Stimulated activated CD8-positive, alpha-beta memory T cell treated with anti-CD3 and anti-CD28 coated beads, Interleukin-4, amount 100 ng/mL, for 1 hour (primary cell): ENCODE results near the gene STX18.
"Not testable (repeated sequence)": the region's sequence is repeated elsewhere in the genome, so short reads cannot be mapped to it uniquely, and the experiment has no call there.

Experiments
- DNase-seq, 2 donors: peaks; one replicate each; pipeline ENCODE4 v3.0.0-alpha.2; 2020; ENCODE audit warnings: low read depth in 2 of 2, low spot score in 1 of 2

STX18 gene

GRCh38 chr4:4555916-4556315 is 14.1 kb upstream of the STX18 start:
- DNase-seq = no peak

DNA sequence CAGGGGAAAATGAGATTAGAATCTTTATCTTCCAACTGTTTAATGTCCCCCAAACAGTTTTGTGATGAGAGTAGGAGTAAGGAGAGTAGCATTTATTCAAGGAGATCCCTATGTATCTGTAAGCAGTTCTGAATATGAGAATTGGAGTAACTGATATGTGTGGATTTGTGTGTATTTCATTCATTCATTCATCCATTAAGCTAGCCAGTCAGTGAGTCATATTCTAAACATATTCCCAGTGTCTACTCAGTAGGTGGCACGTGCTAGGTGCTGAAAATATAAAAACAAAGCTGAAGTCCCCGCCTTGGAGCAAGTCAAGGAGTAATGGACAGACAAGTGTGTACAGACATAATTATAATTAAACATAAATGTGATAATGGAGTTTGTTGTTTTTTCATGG is 12.4 kb upstream of the STX18 start:
- no peak for DNase-seq

- DNase-seq = not testable (repeated sequence)
Observed at GRCh38 chr4:4552042-4552441, 10.2 kb upstream of the STX18 start.

- DNase-seq = not testable (repeated sequence)
Observed at GRCh38 chr4:4550161-4550560, 8.3 kb upstream of the STX18 start.

- DNase-seq = no peak
Observed at GRCh38 chr4:4549534-4549933, 7.7 kb upstream of the STX18 start.

DNA sequence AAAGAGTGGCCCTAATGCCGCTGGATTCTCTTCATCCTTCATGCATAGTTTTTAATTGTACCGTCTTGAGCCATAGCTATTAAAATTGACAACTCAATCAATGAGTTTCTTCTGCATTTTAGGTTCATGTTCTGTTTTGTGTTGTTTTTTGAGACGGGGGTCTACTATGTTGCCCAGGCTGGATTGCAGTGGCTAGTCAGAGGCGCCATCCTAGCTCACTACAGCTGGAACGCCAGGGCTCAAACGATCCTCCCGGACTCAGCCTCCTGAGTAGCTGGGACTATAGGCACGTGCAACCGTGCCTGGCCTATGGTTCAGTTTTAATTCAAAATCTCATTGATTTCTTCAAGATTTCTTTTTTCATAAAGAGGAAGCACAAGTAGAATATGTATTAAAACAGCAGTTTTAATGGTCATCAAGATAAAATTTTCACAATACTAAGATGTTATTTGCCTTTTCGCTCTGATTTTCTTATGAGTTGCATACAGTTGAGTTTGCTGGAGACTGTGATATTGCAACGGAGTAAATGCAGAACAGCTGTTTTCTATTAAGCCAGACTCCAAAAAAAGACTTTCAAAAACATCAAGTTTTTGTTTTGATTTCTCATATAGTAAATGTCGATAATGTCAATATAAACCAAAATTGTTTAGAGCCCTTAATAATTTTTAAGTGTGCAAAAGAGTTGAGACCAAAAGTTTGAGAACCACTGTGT is 1.1 kb upstream of the STX18 start:
- no peak for DNase-seq

DNA sequence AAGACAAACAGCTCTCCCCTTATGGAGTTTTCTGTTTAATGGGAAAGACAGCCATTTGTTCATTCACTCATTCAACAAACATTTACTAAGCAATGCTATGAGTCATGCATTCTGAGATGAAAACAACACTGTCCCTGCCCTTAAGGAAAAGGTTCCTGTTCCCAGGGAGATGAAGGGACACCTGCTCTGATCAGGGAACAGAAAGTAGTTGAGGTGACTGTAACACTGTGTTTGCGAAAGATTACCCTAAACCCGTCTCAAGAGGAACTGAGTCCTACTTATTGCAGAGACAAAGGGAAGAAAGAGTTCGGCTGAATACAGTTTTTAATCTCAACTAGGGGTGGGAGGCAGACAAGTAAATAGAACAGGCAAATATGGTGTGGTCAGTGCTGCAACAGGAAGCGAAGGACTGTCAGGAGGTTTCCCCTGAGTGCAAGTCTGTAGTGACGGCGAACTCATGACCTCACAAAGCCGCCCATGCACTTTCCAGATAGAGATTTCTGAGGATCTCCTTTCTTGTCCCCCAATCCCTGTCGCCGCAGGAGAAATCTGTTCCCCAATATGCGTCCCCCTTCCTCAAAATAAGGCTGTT is 712 bp downstream of the STX18 start:
- DNase-seq = no peak

GRCh38 chr4:4539481-4539880 is 2.4 kb downstream of the STX18 start:
- no peak for DNase-seq

DNA sequence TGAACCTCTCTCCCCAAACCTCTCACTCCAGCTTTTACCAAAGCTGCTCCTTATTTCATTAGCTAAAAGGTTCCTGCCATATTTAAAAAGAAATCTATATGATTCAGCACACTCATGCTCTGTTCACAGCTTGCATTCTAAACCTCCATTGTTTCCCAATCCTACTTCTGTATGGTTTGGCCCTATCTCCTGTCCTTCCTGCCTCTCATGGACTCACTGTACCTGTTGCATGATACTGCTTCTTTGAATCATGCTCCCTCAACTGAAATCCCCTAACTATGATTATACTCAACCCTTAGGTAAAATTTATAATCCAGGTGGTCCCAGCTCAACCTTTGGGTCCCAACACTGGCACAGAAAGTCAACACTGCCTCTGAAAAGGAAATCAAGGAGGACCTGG is 6.3 kb downstream of the STX18 start:
- no peak for DNase-seq

DNA sequence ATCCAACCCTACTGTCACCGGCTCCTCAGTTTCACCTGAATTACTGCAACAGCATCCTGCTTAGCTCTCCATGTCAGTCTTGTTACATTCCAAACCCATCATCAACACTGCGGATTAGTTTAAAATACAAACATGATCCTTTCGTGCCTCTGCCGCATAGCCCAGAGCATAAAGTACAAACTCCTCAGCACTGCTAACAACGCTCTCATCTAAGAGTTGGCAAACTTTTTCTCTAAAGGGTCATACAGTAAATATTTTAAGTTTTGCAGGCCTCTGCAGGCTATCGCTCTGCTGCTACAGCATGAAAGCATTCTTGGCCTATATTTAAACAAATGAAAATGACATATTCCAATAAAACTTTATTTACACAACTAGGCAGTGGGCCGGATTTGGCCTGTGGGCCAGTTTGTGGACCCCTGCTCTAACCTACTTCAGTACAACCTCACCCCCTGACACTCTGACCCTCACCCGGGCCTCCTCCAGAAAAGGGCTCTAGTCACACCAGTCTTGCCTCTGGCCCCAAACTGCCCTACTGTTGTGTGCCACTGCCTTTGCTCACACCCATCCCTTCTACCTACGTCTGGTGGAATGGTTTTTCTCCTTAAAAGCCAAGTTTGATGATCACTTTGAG is 7.2 kb downstream of the STX18 start:
- DNase-seq = no peak

DNA sequence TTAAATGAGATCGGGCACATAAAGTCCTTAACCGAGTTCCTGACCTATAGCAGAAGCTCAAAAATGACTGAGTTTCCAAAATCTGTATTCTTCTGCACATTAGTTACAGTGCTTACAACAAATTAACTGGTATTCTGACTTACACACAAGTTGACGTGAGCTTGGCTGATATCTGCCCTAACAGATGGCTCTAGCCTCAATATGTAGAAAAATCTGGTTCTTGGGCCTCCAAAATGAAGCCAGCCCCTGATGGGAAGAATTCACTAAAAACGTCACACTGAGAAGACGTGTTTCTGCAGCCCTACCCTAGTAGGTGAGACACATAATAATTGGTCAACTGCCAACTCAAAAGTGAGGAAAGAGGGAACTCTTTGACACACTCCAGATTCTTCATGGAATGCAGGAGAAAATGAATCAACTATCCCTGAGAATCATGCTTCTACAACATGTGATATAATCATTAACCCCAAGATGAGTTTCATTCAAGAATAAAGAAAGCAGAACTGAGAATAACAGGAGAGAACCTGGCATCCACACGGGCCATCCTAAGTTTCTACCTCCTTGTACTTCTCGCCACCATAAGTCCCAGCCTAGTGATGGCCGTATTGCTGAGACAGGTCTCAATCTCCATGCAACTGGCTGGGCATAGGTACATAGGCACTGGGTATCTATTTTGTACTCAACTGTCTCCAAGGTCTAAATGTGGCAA is 8.2 kb downstream of the STX18 start:
- no peak for DNase-seq

- no peak for DNase-seq
Observed at GRCh38 chr4:4532371-4533154, 9.3 kb downstream of the STX18 start.

DNA sequence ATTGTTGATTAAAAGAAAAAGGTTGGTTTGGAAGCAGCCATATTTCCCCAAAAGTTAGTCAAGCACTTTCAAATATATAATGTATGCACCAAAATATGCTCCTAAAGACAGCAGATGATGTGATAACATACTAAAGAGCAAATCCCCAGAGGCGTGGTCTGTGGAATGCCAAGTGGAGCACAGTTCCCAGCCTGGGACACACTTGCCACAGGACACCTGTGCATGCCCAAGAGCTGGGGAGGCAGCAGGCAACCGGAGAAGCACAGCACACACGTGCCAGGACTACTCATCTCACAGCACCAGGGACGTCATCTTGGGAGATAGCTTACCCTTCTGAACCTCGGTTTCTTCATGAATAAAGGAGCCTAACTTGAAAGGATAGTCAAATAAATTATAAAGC is 12.5 kb downstream of the STX18 start:
- DNase-seq = no peak

GRCh38 chr4:4526401-4526800 is 15.4 kb downstream of the STX18 start:
- DNase-seq = no peak

DNA sequence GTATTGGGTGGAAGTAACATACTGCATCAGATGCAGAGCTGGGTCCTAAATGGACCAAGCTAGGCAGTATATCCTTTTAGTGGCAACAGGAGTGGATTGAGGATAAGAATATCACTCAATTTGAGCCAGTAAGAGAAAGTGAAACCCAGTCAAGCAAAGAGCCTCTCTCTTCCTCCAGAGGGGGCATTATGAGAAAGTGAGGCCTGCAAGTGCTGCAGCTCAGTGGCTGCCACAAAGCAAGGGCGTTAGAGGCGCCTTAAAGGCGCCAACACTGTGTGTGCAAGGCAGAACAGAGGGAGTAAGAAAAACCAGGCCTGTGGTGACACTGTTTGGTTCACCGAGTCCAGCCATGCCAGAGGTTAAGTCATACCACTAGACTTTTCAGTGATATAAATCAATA is 17.5 kb downstream of the STX18 start:
- no peak for DNase-seq

GRCh38 chr4:4521731-4522130 is 20.1 kb downstream of the STX18 start:
- no peak for DNase-seq

GRCh38 chr4:4521136-4521535 is 20.7 kb downstream of the STX18 start:
- DNase-seq = no peak

- no peak for DNase-seq
Observed at GRCh38 chr4:4519297-4519894, 22.5 kb downstream of the STX18 start.

GRCh38 chr4:4518747-4519146 is 23.1 kb downstream of the STX18 start:
- DNase-seq = no peak

GRCh38 chr4:4514786-4515185 is 27.1 kb downstream of the STX18 start:
- no peak for DNase-seq

- no peak for DNase-seq
Observed at GRCh38 chr4:4512282-4512681, 29.6 kb downstream of the STX18 start.
